AG08395 (cell line): ENCODE measurements around the gene CHST1.

ENCODE experiments used
- DNase-seq: peaks from one replicate; pipeline ENCODE4 v3.0.0; 2012; ENCODE audit warnings: mixed read lengths, low spot score

Gene CHST1

GRCh38 chr11:45665206-45665932 lies at the start of gene CHST1:
CHST1 (minus strand) TSS chr11:45665622; CDS start chr11:45650923, 14,699 bp downstream.
- peak; percentile 38 for DNase-seq

- no peak for DNase-seq
Observed at GRCh38 chr11:45713573-45713972, 48.2 kb upstream of the CHST1 start.

- DNase-seq: no peak
Observed at GRCh38 chr11:45710561-45710960, 45.1 kb upstream of the CHST1 start.

- DNase-seq: no peak
Observed at GRCh38 chr11:45708887-45709663, 43.7 kb upstream of the CHST1 start.

GRCh38 chr11:45704635-45705034 lies 39.2 kb upstream of the CHST1 start:
- DNase-seq: no peak

- no peak for DNase-seq
Observed at GRCh38 chr11:45704133-45704532, 38.7 kb upstream of the CHST1 start.

- no peak for DNase-seq
Observed at GRCh38 chr11:45702511-45702910, 37.1 kb upstream of the CHST1 start.

- DNase-seq: no peak
Observed at GRCh38 chr11:45698777-45699497, 33.5 kb upstream of the CHST1 start.

GRCh38 chr11:45692808-45693453 lies 27.5 kb upstream of the CHST1 start:
- no peak for DNase-seq

- DNase-seq: no peak
Observed at GRCh38 chr11:45688472-45689033, 23.1 kb upstream of the CHST1 start.

- DNase-seq: no peak
Observed at GRCh38 chr11:45687836-45688235, 22.4 kb upstream of the CHST1 start.

- DNase-seq: no peak
Observed at GRCh38 chr11:45685964-45686537, 20.6 kb upstream of the CHST1 start.

GRCh38 chr11:45684440-45684839 lies 19.0 kb upstream of the CHST1 start:
- DNase-seq: no peak

- DNase-seq: no peak
Observed at GRCh38 chr11:45683271-45684058, 18.0 kb upstream of the CHST1 start.

- DNase-seq: no peak
Observed at GRCh38 chr11:45679806-45680205, 14.4 kb upstream of the CHST1 start.

GRCh38 chr11:45678976-45679375 lies 13.6 kb upstream of the CHST1 start:
- no peak for DNase-seq

- DNase-seq: no peak
Observed at GRCh38 chr11:45677770-45678512, 12.5 kb upstream of the CHST1 start.

- no peak for DNase-seq
Observed at GRCh38 chr11:45676522-45677095, 11.2 kb upstream of the CHST1 start.

- no peak for DNase-seq
Observed at GRCh38 chr11:45675646-45676045, 10.2 kb upstream of the CHST1 start.
